Endometrial microvascular endothelial cells (primary cell): ENCODE results near the gene TBX22. TPM values are rescaled to one million over a fixed set of nuclear protein-coding genes. Genes with fewer than 3 reads are reported as not detected.
"Not testable (repeated sequence)": the region's sequence is repeated elsewhere in the genome, so short reads cannot be mapped to it uniquely, and the experiment has no call there.

Experiments used
- in situ Hi-C: cut with HindIII; loops from 2 replicates; pipeline ENCODE4 v1.10.0; 2017; ENCODE audit warnings: low sequenced_read_pairs, low pct_unique_long_range_greater_than_20kb; ENCODE audit errors: inconsistent ontology term
- total RNA-seq: library from RNA; depleted of rRNA; stranded (reverse); fragments of >200 nt; gene quantifications from one replicate; pipeline ENCODE4 v1.2.3, GENCODE V29; 2015; ENCODE audit errors: inconsistent ontology term

TBX22 gene, protein sequence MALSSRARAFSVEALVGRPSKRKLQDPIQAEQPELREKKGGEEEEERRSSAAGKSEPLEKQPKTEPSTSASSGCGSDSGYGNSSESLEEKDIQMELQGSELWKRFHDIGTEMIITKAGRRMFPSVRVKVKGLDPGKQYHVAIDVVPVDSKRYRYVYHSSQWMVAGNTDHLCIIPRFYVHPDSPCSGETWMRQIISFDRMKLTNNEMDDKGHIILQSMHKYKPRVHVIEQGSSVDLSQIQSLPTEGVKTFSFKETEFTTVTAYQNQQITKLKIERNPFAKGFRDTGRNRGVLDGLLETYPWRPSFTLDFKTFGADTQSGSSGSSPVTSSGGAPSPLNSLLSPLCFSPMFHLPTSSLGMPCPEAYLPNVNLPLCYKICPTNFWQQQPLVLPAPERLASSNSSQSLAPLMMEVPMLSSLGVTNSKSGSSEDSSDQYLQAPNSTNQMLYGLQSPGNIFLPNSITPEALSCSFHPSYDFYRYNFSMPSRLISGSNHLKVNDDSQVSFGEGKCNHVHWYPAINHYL
- total RNA-seq, result not detected

DNA sequence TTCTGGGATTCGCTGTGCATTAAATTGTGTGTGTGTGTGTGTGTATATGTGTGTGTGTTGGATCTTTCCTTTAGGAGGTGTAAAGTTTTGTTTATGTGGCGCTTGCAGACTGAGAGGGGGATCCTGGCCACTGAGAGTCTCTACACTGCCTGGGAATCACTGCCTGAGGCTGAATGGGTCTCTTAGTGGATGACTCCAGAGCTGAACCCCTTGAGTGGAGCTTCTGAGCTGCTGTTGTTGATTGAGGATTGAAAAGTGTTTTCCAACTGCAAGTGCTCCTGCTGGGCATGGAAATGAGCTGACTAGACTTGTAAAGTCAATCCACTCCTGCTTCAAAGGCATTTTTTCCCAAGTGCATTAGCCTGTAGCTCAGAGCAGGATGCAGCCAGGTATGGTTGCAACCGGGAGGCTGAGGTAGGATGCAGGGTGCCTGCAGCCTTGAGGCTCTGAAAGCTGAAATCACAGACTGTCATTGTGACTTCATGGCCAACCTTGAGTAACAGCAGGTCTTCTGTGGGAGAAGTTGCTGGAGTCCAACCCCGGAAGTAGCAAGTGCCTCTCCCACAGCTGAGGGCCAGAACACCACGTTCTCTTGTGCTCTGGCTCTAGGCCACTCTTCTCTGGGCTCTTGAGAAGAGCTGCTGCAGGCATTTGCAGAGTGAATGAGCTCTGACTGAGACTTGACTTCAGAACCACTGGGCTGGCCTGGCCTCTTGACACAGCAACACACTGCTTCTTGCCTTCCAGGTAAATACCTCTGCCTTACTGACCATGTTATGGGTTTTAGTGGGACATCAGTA lies at the start of gene TBX22:
TSS of gene TBX22 (plus strand) at position 613 of the 800 bp plus-strand sequence. CDS start 7,517 bp downstream, outside the sequence.
- in situ Hi-C loops, result no loop called here

DNA sequence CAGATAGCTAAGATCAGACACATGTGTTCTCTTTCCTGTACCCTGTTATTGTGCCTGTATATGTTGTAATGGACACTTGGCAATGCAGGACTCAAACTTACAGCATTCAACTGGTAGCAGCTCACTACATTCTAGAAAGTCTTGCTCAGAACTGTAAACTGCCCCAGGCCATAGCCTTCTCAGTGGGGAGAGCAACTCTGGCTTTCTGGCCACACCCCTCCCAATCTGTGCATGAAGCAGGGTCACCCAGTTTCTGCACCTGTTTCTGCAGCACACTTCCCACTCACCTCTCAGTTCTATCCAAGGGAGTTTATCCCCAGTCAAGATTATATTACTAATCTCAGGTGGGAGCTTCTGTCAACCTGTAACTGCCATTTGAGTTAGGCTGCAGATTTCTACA lies 38.9 kb upstream of the TBX22 start:
- in situ Hi-C loops, result no loop called here

DNA sequence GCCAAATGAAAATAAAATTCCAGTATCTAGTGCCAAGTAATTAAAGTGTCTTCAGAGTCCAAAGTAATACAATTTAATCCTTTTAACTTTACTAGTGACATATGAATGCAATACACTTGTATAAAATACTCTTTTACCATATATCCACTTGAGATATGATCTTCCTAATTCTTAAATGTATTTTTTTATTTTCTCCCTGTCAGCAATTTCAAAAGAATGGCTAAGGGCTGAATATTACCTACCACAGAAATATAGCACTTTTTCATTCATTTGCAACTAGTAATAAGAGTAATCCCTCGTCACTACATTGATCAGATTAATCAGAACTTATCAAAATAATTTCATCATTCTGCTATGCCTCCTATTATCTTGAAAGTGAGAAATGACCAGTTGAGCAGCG lies 10.1 kb upstream of the TBX22 start:
- in situ Hi-C loops, result no loop called here

DNA sequence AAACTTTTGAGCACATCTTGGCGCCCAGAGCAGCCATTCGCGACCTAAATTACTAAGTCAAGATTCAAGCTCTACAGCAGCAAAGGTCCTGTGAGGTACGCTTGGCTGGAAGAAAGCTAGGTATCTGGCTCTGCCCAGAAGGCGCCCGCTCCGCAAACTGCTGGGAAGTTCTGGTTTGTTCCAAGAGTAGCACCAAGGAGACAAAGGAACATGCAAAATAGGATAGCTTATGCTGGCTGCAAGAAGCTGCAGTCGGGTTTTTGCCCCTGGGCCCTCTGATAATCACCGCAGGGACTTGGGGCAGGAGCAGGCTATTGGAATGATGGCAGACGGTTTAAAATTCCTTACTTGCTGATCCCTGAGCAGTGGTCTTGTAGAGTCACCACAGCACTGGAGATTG lies 3.0 kb upstream of the TBX22 start:
- in situ Hi-C loops, result no loop called here

DNA sequence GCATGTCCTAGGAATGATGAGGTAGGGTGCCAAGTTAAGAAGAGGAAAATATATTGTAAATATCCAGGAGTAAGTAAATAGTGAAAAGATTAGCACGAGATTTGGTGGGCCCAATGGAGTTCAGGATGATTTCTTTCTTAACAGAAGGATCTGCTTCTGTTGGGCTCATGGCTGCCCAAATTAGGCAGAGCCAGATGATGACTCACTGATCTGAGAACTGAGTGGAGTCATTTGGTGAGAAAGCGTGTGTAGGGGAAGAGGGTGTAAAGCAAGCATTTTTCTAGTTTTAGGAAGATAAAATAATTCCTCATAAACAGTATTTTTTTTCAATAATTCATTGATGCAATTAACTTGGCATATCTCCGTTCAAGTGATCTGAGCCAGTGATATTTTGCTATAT lies 1.6 kb downstream of the TBX22 start:
- in situ Hi-C loops, result no loop called here

DNA sequence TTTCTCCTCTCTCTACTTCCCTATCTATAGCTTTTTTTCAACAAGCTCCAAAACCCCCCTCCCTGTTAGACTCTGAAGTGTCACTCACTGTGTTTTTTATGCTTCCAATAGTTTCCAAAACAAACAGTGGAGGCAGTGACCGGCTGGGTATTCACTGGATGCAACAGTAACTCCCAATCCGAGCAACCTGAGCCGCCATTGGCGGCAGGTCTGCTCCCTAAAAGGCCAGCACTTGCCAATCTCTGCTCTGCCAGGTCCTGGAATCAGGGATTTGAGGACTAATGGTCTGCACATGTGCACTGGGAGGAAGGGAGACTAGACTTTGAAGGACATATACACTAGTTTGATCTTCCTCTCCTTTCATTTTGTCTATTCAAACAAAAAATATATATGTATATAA lies 7.1 kb downstream of the TBX22 start:
- in situ Hi-C loops, result no loop called here

DNA sequence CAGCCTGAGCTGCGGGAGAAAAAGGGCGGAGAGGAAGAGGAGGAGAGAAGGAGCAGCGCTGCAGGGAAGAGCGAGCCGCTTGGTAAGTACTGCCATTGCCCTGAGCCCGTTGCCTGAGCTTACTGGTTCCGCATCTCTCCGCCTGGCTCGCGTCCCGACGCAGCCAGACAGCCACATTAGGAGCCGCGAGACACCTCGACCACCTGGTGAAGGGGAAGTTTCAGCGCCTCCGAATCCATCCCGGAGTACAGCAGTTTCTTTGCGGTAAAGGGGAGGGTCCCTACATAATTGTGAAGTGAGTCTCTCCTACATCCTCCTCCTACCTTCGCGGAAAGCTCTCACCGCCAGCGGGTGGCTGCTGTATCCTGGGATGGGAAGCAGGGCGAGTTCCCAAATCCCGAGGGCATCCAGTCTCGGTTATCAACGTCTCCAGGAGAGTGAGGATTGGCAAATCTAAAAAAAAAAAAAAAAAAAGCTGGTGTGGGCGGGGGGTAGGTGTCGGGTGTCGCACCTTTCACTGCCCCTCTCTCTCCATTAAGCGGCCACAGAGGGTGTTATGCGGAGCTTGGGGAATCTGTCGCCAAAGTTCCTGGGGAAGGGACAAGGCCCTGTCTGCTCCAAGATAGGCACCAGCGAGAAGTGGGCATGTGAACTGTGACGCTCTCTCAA lies 7.9 kb downstream of the TBX22 start:
- in situ Hi-C loops, result no loop called here

DNA sequence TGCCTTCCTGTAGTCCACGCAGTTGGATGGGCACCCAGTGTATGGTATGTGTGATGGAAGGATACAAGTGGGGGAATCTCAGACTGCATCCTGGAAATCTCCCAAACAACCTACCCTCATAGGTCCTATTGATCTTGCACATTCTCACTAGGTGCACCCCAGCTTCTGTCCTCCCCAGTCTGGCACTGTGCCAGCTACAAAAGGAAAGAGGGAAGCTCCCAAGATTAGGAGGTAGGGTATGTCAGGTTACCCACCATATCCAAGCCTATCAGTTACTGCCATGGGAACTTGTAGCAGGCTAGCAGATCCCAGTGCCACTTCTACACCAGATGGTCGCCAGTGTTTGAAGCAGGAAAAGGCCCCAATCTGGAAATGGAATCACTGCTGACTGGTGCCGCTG lies 11.6 kb downstream of the TBX22 start:
- in situ Hi-C loops, result no loop called here

DNA sequence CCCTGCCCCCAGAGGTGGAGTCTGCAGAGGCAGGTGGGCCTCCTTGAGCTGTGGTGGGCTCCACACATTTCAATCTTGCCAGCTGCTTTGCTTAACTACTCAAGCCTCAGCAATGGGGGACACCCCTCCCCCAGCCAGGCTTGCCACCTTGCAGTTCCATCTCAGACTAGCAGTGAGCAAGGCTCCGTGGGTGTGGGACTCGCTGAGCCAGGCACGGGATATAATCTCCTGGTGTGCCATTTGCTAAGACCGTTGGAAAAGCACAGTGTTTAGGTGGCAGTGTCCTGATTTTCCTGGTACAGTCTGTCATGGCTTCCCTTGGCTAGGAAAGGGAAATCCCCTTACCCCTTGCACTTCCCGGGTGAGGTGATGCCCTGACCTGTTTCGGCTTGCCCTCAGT lies 51.6 kb downstream of the TBX22 start:
- in situ Hi-C loops, result not testable (repeated sequence)

DNA sequence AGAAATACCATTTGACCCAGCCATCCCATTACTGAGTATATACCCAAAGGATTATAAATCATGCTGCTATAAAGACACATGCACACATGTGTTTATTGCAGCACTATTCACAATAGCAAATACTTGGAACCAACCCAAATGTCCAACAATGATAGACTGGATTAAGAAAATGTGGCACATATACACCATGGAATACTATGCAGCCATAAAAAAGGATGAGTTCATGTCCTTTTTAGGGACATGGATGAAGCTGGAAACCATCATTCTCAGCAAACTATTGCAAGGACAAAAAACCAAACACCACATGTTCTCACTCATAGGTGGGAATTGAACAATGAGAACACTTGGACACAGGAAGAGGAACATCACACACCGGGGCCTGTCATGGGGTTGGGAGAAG lies 61.1 kb downstream of the TBX22 start:
- in situ Hi-C loops, result not testable (repeated sequence)
